K562 (cell line): Measurements from ENCODE around the gene HNRNPM. TPM values are rescaled to one million over a fixed set of nuclear protein-coding genes. Genes with fewer than 3 reads are reported as not detected.

ENCODE experiments used
- BCOR ChIP-seq: fragments of 450-650 bp; IDR thresholded peaks from 2 replicates; pipeline ENCODE4 v1.6.1; 2016
- BRD4 ChIP-seq: fragments of 200-600 bp; sonication (generic); IDR thresholded peaks from 2 replicates; pipeline ENCODE4 v1.6.1; 2017; ENCODE audit warnings: inconsistent platforms
- NFE2L1 ChIP-seq: fragments of 450-650 bp; IDR thresholded peaks from 2 replicates; pipeline ENCODE4 v1.6.1; 2016; ENCODE audit warnings: missing genetic modification characterization, low read depth, mild to moderate bottlenecking, missing compliant biosample characterization, moderate library complexity, borderline replicate concordance
- ZFP36 ChIP-seq: fragments of 150-350 bp; IDR thresholded peaks from 2 replicates; pipeline ENCODE4 v1.6.1; 2018; ENCODE audit warnings: low read length, low read depth; ENCODE audit not compliant: partially characterized antibody
- polyA plus RNA-seq, 8 experiments: library from polyadenylated mRNA; depleted of rRNA in 4 of 8; stranded (reverse) in 5 of 8; unstranded in 3 of 8; fragments of >200 nt; fragmentation: Nextera tagmentation in 2 of 8; fragmentation: Illumina TruSeq in 1 of 8; extraction: Ambion mirVana in 2 of 8; extraction: Trizol in 1 of 8; gene quantifications; 2 replicates each; pipeline versions ENCODE4 v1.2.1 to v1.2.3, GENCODE V29; 2011 to 2014; ENCODE audit warnings: inconsistent platforms in 1 of 8, missing spikeins in 1 of 8
- total RNA-seq, 7 experiments: library from RNA; depleted of rRNA in 6 of 7; stranded (reverse); fragments of >200 nt in 6 of 7; fragmentation: Illumina TruSeq in 2 of 7; extraction: Trizol in 2 of 7; gene quantifications; 2 replicates each; pipeline versions ENCODE4 v1.2.1 to v1.2.3, GENCODE V29; 2011 to 2021; ENCODE audit warnings: low replicate concordance in 1 of 7
- TF ChIP-seq, protein P1 (sequence below), 2 experiments: fragments of 450-650 bp; IDR thresholded peaks; 2 replicates each; pipeline ENCODE4 v1.6.1; 2018; ENCODE audit warnings: mild to moderate bottlenecking in 2 of 2, low read depth in 1 of 2; ENCODE audit not compliant: partially characterized antibody in 2 of 2
- TF ChIP-seq, protein P2 (sequence below): fragments of 250-450 bp; sonication (Bioruptor Pico); IDR thresholded peaks from 2 replicates; pipeline ENCODE4 v1.5.0; 2021; ENCODE audit warnings: mild to moderate bottlenecking, moderate library complexity

HNRNPM gene
- total and polyA plus RNA-seq, 9 of the 15 experiments (the other 6 are each of a cell fraction or from before 2014, with no cell fraction given), result 11.1 to 340 (median 195) TPM

DNA sequence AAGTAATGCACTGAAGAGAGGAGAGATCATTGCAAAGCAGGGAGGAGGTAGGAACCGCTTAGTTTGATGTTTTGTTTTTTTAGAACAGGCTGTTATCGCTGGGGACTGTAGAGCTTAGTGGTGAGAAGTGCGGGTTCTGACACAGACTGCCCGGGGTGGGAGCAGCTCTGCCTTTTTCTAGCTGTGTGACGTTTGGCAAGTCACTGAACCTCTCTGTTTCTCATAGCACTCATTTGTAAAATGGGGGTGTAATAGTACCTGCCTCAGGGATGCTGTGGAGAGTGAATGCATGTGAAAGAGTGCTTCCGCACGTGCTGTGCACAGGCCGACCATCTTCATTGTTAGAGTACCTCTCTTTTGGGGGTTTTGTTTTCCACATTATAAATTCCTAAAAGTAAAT is 38.4 kb downstream of the HNRNPM start (continued):
- TF ChIP-seq, protein P1, sequence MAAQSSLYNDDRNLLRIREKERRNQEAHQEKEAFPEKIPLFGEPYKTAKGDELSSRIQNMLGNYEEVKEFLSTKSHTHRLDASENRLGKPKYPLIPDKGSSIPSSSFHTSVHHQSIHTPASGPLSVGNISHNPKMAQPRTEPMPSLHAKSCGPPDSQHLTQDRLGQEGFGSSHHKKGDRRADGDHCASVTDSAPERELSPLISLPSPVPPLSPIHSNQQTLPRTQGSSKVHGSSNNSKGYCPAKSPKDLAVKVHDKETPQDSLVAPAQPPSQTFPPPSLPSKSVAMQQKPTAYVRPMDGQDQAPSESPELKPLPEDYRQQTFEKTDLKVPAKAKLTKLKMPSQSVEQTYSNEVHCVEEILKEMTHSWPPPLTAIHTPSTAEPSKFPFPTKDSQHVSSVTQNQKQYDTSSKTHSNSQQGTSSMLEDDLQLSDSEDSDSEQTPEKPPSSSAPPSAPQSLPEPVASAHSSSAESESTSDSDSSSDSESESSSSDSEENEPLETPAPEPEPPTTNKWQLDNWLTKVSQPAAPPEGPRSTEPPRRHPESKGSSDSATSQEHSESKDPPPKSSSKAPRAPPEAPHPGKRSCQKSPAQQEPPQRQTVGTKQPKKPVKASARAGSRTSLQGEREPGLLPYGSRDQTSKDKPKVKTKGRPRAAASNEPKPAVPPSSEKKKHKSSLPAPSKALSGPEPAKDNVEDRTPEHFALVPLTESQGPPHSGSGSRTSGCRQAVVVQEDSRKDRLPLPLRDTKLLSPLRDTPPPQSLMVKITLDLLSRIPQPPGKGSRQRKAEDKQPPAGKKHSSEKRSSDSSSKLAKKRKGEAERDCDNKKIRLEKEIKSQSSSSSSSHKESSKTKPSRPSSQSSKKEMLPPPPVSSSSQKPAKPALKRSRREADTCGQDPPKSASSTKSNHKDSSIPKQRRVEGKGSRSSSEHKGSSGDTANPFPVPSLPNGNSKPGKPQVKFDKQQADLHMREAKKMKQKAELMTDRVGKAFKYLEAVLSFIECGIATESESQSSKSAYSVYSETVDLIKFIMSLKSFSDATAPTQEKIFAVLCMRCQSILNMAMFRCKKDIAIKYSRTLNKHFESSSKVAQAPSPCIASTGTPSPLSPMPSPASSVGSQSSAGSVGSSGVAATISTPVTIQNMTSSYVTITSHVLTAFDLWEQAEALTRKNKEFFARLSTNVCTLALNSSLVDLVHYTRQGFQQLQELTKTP (IDR thresholded peaks at IDR 0.05; ENCODE audit: low read depth in 1 of 2, partially characterized antibody in 2 of 2), result no peak
- TF ChIP-seq ZFP36 (peak; percentile 80), BCOR (peak; percentile 73), NFE2L1 (no peak), BRD4 (no peak)
- TF ChIP-seq, protein P2, sequence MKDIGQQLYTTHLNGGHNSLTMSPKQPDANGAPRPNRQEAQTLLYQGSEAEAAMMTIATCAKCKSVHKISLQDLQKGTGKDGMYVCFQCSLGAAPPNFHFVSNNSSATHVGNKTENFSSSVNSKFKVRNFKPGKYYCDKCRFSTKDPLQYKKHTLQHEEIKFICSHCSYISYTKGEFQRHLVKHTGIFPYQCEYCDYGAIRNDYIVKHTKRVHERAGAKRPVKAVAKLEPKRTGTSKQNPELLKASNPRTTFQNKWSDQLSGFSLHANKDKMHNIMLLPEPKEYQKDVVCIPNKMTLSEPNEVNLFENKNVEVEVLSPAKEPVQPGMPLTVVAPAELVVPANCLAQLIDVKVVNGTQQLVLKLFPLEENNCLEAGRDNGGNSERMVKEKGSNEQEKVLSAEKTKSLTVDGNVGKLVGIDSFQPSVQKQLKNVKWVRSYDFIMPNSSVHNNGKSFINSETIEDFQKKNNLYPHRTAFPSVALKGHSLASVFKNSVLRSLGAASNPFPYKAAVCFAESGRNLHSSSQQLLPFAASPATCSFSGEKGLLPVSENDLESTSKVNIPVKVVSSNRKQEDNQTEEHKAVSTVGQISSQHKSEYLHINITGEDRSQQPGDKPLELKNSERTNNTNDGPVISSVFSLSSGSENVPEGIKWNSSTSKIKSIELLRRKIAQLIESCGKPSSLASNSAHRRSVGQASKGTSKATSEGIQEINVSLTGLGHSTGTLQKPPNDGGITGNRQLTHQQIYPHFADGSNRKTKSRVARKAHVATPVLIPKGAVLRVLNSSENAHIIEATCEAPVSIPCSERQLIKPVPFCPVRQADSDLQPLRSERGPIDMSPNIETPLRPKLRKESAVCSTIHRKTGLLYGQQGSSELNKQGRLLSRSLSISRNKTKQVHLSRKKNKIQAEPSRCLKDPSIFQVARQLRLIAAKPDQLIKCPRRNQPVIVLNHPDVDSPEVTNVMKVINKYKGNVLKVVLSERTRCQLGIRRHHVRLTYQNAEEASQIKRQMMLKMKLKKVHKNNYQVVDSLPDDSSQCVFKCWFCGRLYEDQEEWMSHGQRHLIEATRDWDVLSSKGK (CRISPR knock-in tag), result no peak
